ENCODE measurements around the gene TGM3.

Gene TGM3

DNA sequence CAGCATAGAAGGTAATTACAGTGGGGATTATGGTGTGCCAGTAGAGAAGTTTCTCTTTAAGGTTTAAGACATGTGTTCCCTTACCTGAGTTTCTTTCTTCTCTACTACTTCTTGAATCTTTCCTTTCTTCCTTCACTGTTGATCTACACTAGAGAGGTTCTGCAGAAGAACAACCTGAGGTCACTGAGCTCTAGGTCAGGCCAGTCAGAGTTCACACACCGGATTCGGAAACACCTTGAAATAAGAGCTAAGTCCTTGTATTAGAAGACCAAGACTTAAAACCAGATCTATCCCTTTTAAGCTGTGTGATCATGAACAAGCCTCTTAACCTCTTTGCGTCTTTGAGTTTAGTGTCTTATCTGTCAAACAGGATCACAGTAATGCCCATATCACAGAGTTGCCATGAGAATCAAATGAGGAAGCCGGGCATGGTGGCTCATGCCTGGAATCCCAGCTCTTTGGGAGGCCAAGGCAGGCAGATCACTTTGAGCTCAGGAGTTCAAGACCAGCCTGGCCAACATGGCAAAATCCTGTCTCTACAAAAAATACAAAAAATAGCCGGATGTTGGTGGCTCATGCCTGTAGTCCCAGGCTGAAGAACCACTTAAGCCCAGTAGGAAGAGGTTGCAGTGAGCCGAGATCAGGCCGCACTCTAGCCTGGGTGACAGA is 22.0 kb upstream of the TGM3 start:
- no peaks in the 10 kb centered on the region for H3K36me3 Mint-ChIP-seq
- H3K4me3 Mint-ChIP-seq: no peak overlapping the region
- no peaks in the 10 kb centered on the region for H3K4me1 Mint-ChIP-seq
- peaks cover 12 to 39% of the 10 kb centered on the region in 2 donors for H3K27me3 Mint-ChIP-seq
- H3K27ac Mint-ChIP-seq: no peak overlapping the region
- DNase-seq: no peak
- no peak for ATAC-seq (replicated peaks)
- H3K9me3 Mint-ChIP-seq: peaks cover 3 to 4% of the 10 kb centered on the region in 2 donors

DNA sequence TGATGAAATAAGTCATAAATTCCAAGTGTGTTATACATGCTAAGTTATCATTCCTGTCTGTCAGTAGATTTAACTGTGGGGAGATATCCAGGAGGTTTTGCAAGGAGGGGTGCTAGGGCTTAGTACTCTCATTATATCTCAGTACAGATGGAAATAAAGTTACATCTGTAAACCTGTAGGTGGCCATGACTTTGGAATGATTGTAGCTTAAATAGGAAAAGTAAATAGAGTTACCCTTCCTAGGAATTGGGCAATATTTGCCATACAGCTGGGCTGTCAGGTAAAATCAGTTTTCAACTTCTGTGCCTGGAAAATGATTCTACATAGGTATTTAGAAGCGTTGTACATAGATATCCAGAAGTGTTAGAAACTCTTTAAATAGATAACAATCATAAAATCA is 19.8 kb upstream of the TGM3 start:
- ATAC-seq (replicated peaks): no peak

DNA sequence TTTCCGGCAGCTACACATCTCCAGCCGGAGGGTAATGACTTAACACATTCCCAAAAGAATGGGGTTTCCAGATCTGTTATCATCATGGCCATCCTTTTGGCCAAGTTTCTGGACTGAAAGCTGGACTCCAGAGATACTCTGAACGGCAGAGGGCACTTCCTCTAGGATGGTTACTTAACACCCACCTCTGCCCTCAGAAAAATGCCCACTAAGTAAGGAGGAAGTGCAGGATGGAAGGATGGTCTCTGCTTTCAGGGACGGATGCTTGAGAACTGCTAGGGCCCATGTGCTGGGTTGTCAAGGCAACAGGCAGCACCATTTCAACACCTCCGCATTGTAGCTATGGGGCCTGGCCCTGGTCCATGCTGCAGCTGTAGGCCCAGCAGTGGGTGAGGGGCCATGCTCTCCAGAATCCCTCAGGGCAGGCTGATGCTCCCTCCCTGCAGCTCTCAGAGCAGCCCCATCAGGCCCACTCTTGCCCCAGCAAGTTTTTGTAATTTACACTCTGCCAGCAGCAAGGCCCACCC is 16.5 kb upstream of the TGM3 start:
- ATAC-seq (replicated peaks) (no peak), DNase-seq (no peak)
- H3K27me3 Mint-ChIP-seq: peaks cover 3 to 44% of the 10 kb centered on the region in 2 donors
- H3K9me3 Mint-ChIP-seq: peaks cover 0 to 3% of the 10 kb centered on the region in 2 donors
- no peak overlapping the region for H3K4me3 Mint-ChIP-seq
- H3K27ac Mint-ChIP-seq: no peak overlapping the region
- H3K4me1 Mint-ChIP-seq: no peaks in the 10 kb centered on the region
- H3K36me3 Mint-ChIP-seq: peaks cover 0 to 3% of the 10 kb centered on the region in 2 donors

More for the DNA sequence above, 19.8 kb upstream of the TGM3 start:
- Mint-ChIP-seq H3K4me3 (no peak overlapping the region), H3K36me3 (peaks cover 0 to 3% of the 10 kb centered on the region in 2 donors), H3K27ac (no peak overlapping the region), H3K9me3 (peaks cover 0 to 2% of the 10 kb centered on the region in 2 donors), H3K27me3 (peaks cover 7 to 45% of the 10 kb centered on the region in 2 donors), H3K4me1 (no peaks in the 10 kb centered on the region)
- no peak for DNase-seq

GRCh38 chr20:2280082-2280481 is 15.7 kb upstream of the TGM3 start:
- ATAC-seq (replicated peaks) (no peak), DNase-seq (no peak)
- Mint-ChIP-seq H3K9me3 (peaks cover 0 to 3% of the 10 kb centered on the region in 2 donors), H3K4me1 (no peaks in the 10 kb centered on the region), H3K36me3 (peaks cover 0 to 3% of the 10 kb centered on the region in 2 donors), H3K27me3 (peaks cover 3 to 44% of the 10 kb centered on the region in 2 donors), H3K27ac (no peak overlapping the region), H3K4me3 (no peak overlapping the region)

- peaks cover 0 to 44% of the 10 kb centered on the region in 2 donors for H3K27me3 Mint-ChIP-seq
- H3K4me1 Mint-ChIP-seq: no peaks in the 10 kb centered on the region
- DNase-seq (no peak), ATAC-seq (replicated peaks) (no peak)
- peaks cover 0 to 3% of the 10 kb centered on the region in 2 donors for H3K9me3 Mint-ChIP-seq
- peaks cover 0 to 3% of the 10 kb centered on the region in 2 donors for H3K36me3 Mint-ChIP-seq
- no peak overlapping the region for H3K27ac Mint-ChIP-seq
- no peak overlapping the region for H3K4me3 Mint-ChIP-seq
Measured at GRCh38 chr20:2281563-2281962, 14.2 kb upstream of the TGM3 start.

- peaks cover 0 to 3% of the 10 kb centered on the region in 2 donors for H3K9me3 Mint-ChIP-seq
- no peak overlapping the region for H3K4me3 Mint-ChIP-seq
- DNase-seq: no peak
- no peaks in the 10 kb centered on the region for H3K4me1 Mint-ChIP-seq
- peaks cover 0 to 40% of the 10 kb centered on the region in 2 donors for H3K27me3 Mint-ChIP-seq
- H3K27ac Mint-ChIP-seq: no peak overlapping the region
- no peak for ATAC-seq (replicated peaks)
- peaks cover 0 to 3% of the 10 kb centered on the region in 2 donors for H3K36me3 Mint-ChIP-seq
Measured at GRCh38 chr20:2282181-2282580, 13.6 kb upstream of the TGM3 start.

DNA sequence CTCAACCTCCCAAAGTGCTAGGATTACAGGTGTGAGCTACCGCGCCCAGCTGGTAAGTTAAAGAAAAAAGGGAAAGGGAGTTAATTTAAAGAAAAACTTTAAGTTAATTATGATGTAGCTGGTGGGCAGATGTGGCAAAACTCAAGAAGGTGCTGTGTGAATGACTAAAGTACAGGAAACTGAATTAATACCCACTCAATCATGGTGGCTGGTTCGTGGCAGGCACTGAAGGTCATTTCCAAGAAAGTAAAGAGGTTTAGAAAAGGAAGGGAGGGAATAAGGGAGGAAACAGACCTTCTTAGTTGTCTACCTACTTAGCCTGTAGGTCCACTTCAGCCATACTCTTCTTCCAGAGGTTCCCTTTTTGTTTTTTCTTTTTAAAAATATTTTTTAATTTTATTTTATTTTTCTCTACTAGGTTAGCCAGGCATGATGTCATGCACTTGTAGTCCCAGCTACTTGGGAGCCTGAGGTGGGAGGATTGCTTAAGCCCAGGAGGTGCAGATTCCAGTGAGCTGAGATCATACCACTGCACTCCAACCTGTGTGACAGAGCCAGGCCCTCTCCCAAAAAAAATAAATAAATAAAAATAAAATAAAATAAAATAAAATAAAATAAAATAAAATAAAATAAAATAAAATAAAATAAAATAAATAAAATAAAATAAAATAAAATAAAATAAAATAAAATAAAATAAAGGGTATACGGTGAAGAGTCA is 11.9 kb upstream of the TGM3 start:
- H3K27me3 Mint-ChIP-seq: peaks cover 0 to 27% of the 10 kb centered on the region in 2 donors
- H3K36me3 Mint-ChIP-seq: peaks cover 0 to 3% of the 10 kb centered on the region in 2 donors
- no peak for ATAC-seq (replicated peaks)
- no peak for DNase-seq
- no peak overlapping the region for H3K4me3 Mint-ChIP-seq
- H3K27ac Mint-ChIP-seq: no peak overlapping the region
- peaks cover 0 to 3% of the 10 kb centered on the region in 2 donors for H3K9me3 Mint-ChIP-seq
- peaks cover 3 to 4% of the 10 kb centered on the region in 2 donors for H3K4me1 Mint-ChIP-seq

DNA sequence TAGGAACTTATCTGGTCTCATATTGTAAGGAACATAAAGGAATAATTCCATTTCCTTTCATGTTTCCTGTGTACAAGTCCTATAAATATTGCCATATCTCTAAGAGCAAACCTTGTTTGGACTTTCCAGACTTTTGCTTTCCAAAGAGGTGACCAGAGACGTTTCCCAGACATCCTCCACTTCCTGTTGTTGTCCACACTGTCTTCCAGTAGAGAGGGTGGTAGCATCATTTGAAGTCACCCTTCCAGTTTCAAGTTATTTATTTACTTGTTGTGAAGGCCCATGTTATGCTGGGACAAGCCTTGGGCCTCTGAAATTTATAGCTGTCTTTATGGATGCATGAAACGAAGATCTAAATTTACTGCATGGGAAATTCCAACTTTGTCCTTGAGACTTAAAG is 10.6 kb upstream of the TGM3 start:
- Mint-ChIP-seq H3K36me3 (peaks cover 0 to 3% of the 10 kb centered on the region in 2 donors), H3K27ac (no peak overlapping the region), H3K27me3 (peaks cover 0 to 13% of the 10 kb centered on the region in 2 donors), H3K4me1 (peaks cover 12 to 18% of the 10 kb centered on the region in 2 donors), H3K4me3 (no peak overlapping the region), H3K9me3 (peaks cover 0 to 3% of the 10 kb centered on the region in 2 donors)
- no peak for ATAC-seq (replicated peaks)
- DNase-seq: no peak

GRCh38 chr20:2285613-2286012 is 10.2 kb upstream of the TGM3 start:
- no peak overlapping the region for H3K4me3 Mint-ChIP-seq
- peaks cover 12 to 18% of the 10 kb centered on the region in 2 donors for H3K4me1 Mint-ChIP-seq
- H3K36me3 Mint-ChIP-seq: peaks cover 0 to 2% of the 10 kb centered on the region in 2 donors
- H3K9me3 Mint-ChIP-seq: peaks cover 0 to 3% of the 10 kb centered on the region in 2 donors
- peaks cover 0 to 9% of the 10 kb centered on the region in 2 donors for H3K27me3 Mint-ChIP-seq
- H3K27ac Mint-ChIP-seq: no peak overlapping the region
- DNase-seq (no peak), ATAC-seq (replicated peaks) (no peak)

GRCh38 chr20:2287504-2287903 is 8.3 kb upstream of the TGM3 start:
- Mint-ChIP-seq H3K4me1 (peaks cover 17 to 18% of the 10 kb centered on the region in 2 donors), H3K36me3 (no peaks in the 10 kb centered on the region), H3K27me3 (peaks cover 3 to 6% of the 10 kb centered on the region in 2 donors), H3K27ac (no peak overlapping the region), H3K4me3 (no peak overlapping the region), H3K9me3 (no peaks in the 10 kb centered on the region)
- ATAC-seq (replicated peaks) (no peak), DNase-seq (no peak)

GRCh38 chr20:2289475-2289874 is 6.3 kb upstream of the TGM3 start:
- Mint-ChIP-seq H3K36me3 (no peaks in the 10 kb centered on the region), H3K27ac (no peak overlapping the region), H3K4me3 (peak overlapping the region in 1 of 2 donors; percentile 38), H3K27me3 (peaks cover 6 to 7% of the 10 kb centered on the region in 2 donors), H3K4me1 (peaks cover 18 to 19% of the 10 kb centered on the region in 2 donors), H3K9me3 (no peaks in the 10 kb centered on the region)
- ATAC-seq (replicated peaks) (peak; percentile 33 to 55), DNase-seq (no peak)

- Mint-ChIP-seq H3K36me3 (no peaks in the 10 kb centered on the region), H3K27ac (no peak overlapping the region), H3K4me3 (no peak overlapping the region), H3K4me1 (peaks cover 18 to 19% of the 10 kb centered on the region in 2 donors), H3K9me3 (no peaks in the 10 kb centered on the region), H3K27me3 (peaks cover 10 to 14% of the 10 kb centered on the region in 2 donors)
- no peak for DNase-seq
- ATAC-seq (replicated peaks): no peak
Measured at GRCh38 chr20:2290486-2290885, 5.3 kb upstream of the TGM3 start.

- Mint-ChIP-seq H3K4me3 (no peak overlapping the region), H3K36me3 (no peaks in the 10 kb centered on the region), H3K27ac (no peak overlapping the region), H3K27me3 (peaks cover 10 to 14% of the 10 kb centered on the region in 2 donors), H3K4me1 (peaks cover 18 to 21% of the 10 kb centered on the region in 2 donors), H3K9me3 (no peaks in the 10 kb centered on the region)
- no peak for ATAC-seq (replicated peaks)
- DNase-seq: no peak
Measured at GRCh38 chr20:2292416-2293110, 3.2 kb upstream of the TGM3 start.

DNA sequence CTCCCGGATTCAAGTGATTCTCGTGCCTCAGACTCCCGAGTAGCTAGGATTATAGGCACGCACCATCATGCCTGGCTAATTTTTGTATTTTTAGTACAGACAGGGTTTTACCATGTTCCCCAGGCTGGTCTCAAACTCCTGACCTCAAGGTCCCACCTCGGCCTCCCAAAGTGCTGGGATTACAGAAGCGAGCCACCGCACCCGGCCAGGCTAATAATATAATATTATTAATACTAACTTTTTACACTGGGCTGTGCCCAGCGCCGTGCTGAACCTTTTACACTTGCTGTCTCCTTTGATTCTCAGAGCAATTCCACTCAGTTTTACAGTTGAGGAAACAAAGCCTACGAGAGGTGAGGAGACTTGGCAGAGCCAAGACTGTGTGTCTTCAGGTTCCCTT is 2.3 kb upstream of the TGM3 start:
- Mint-ChIP-seq H3K4me1 (peaks cover 17 to 21% of the 10 kb centered on the region in 2 donors), H3K36me3 (no peaks in the 10 kb centered on the region), H3K27me3 (peaks cover 10 to 19% of the 10 kb centered on the region in 2 donors), H3K9me3 (no peaks in the 10 kb centered on the region), H3K4me3 (no peak overlapping the region), H3K27ac (no peak overlapping the region)
- no peak for ATAC-seq (replicated peaks)
- no peak for DNase-seq
